ENCODE results near the gene REEP5. TPM values are rescaled to one million over a fixed set of nuclear protein-coding genes. Genes with fewer than 3 reads are reported as not detected.

Gene REEP5
- total RNA-seq, 1 experiment from 2014 or later: 46.2 TPM

DNA sequence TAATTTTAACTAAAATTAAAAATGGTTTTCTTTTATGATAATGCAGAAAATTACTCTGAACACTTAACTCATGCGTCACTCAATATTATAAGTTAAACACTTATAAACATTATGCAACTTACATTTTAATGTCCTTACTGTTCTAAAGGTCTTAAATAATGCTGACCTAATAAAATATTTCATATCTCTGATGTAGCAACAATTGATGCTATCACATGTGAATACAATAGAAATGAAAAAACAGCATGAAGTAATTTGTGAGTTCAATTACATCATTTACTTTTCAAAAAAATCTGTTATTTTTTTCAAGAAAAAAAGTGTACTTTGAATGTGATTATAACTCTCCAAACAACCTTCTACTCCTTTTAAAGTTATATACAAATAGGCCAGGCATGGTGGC is 26.4 kb upstream of the REEP5 start:
- Histone ChIP-seq H2AFZ (ENCODE audit: low read length) (no peak overlapping the region), H3K9ac (ENCODE audit: extremely low read depth, insufficient read length, low read length) (no peak overlapping the region), H2BK12ac (ENCODE audit: insufficient read length, low read depth, low read length) (no peak overlapping the region), H3K4me2 (ENCODE audit: insufficient read depth, insufficient read length, low read length) (no peak overlapping the region), H2BK20ac (ENCODE audit: low read depth, low read length, poor library complexity, severe bottlenecking) (no peak overlapping the region), H4K8ac (replicated peaks; ENCODE audit: insufficient read length, low read depth, low read length) (no peak overlapping the region), H3K27ac (ENCODE audit: insufficient read length, low read depth, low read length) (no peak overlapping the region), H4K91ac (ENCODE audit: insufficient read length, low read depth, low read length) (no peak overlapping the region), H2BK15ac (ENCODE audit: low read depth, low read length) (no peak overlapping the region), H4K20me1 (ENCODE audit: control insufficient read depth, insufficient read depth, insufficient read length) (no peaks in the 10 kb centered on the region), H3K14ac (ENCODE audit: insufficient read depth, low read length) (no peak overlapping the region), H3K4me1 (ENCODE audit: insufficient read depth, low read length) (no peaks in the 10 kb centered on the region), H4K5ac (ENCODE audit: insufficient read length, low read depth, low read length) (no peak overlapping the region), H2BK120ac (ENCODE audit: low read depth, low read length, poor library complexity, severe bottlenecking) (no peak overlapping the region), H3K56ac (ENCODE audit: insufficient read length, low read depth, low read length) (no peak overlapping the region), H3K9me3 (ENCODE audit: control insufficient read depth, low read depth, low read length) (no peaks in the 10 kb centered on the region), H3K79me1 (ENCODE audit: insufficient read depth, low read depth, low read length, poor library complexity, severe bottlenecking) (no peaks in the 10 kb centered on the region), H3K23ac (ENCODE audit: insufficient read length, low read depth, low read length) (no peak overlapping the region), H3K79me2 (ENCODE audit: insufficient read depth, low read length) (no peaks in the 10 kb centered on the region), H3T11ph (ENCODE audit: low read length) (no peak overlapping the region), H2BK5ac (ENCODE audit: insufficient read length, low read length) (no peak overlapping the region), H3K27me3 (ENCODE audit: insufficient read depth, low read length) (no peaks in the 10 kb centered on the region), H3K23me2 (ENCODE audit: insufficient read length, low read depth, low read length, poor library complexity, severe bottlenecking) (no peaks in the 10 kb centered on the region), H2AK5ac (ENCODE audit: insufficient read length, low read length) (no peak overlapping the region), H3K4ac (ENCODE audit: low read depth, low read length) (no peak overlapping the region), H3K18ac (ENCODE audit: insufficient read length, low read depth, low read length) (no peak overlapping the region)
- peaks cover 1 to 5% (median 2%) of the 10 kb centered on the region in 3 experiments; a peak in 6 of 7 replicates for H3K36me3 Mint-ChIP-seq (ENCODE audit: insufficient read depth in 1 of 3, low read depth in 3 of 3)
- H3K27me3 Mint-ChIP-seq (ENCODE audit: low read depth): no peaks in the 10 kb centered on the region
- no peaks in the 10 kb centered on the region for H3K4me1 Mint-ChIP-seq
- H3K27ac Mint-ChIP-seq: no peak overlapping the region
- no peak overlapping the region for H3K4me3 Mint-ChIP-seq
- WGBS (ENCODE audit: extremely low coverage, insufficient read length, low lambda C conversion rate): no CpG with 5 or more reads among the region's 1 CpG
- peaks cover 6 to 7% of the 10 kb centered on the region in 2 experiments for H3K9me3 Mint-ChIP-seq
- TF ChIP-seq, protein P1, sequence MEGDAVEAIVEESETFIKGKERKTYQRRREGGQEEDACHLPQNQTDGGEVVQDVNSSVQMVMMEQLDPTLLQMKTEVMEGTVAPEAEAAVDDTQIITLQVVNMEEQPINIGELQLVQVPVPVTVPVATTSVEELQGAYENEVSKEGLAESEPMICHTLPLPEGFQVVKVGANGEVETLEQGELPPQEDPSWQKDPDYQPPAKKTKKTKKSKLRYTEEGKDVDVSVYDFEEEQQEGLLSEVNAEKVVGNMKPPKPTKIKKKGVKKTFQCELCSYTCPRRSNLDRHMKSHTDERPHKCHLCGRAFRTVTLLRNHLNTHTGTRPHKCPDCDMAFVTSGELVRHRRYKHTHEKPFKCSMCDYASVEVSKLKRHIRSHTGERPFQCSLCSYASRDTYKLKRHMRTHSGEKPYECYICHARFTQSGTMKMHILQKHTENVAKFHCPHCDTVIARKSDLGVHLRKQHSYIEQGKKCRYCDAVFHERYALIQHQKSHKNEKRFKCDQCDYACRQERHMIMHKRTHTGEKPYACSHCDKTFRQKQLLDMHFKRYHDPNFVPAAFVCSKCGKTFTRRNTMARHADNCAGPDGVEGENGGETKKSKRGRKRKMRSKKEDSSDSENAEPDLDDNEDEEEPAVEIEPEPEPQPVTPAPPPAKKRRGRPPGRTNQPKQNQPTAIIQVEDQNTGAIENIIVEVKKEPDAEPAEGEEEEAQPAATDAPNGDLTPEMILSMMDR (conservative IDR thresholded peaks at IDR 0.05): no peak
- no peak for DNase-seq
